ENCODE data around the gene TMX3. TPM values are rescaled to one million over a fixed set of nuclear protein-coding genes. Genes with fewer than 3 reads are reported as not detected.

TMX3 gene
- 28.7 and 48.5 TPM in 2 replicates for total RNA-seq

GRCh38 chr18:68714712-68715496 is at the start of gene TMX3:
Gene TMX3, minus strand, starts transcription at chr18:68715108. Its CDS starts 127 bp downstream, at chr18:68714981.

Other genes starting within 250 kb of the TMX3 start
- not detected in 2 replicates for gene CCDC102B, start 83.0 kb upstream of the TMX3 start, total RNA-seq

All from placental epithelial cell (primary cell).